GM21447 (cell line): Measurements from ENCODE around the gene TMEM132D.

Experiments
- ATAC-seq: cut with Tn5 transposase; IDR thresholded peaks from one replicate; pipeline ENCODE4 v1.9.1; 2021; ENCODE audit not compliant: unreplicated experiment

The TMEM132D gene

GRCh38 chr12:129750421-129750820 is 153.4 kb downstream of the TMEM132D start:
- ATAC-seq, result no peak

- ATAC-seq, result no peak
These were observed 157.5 kb downstream of the TMEM132D start for GRCh38 chr12:129746318-129746717.

GRCh38 chr12:129729170-129729569 is 174.7 kb downstream of the TMEM132D start:
- no peak for ATAC-seq

- ATAC-seq, result no peak
These were observed 176.7 kb downstream of the TMEM132D start for GRCh38 chr12:129727100-129727499.

GRCh38 chr12:129723260-129723659 is 180.6 kb downstream of the TMEM132D start:
- ATAC-seq, result no peak

- no peak for ATAC-seq
These were observed 183.2 kb downstream of the TMEM132D start for GRCh38 chr12:129720618-129721017.

- ATAC-seq, result no peak
These were observed 184.4 kb downstream of the TMEM132D start for GRCh38 chr12:129719416-129719815.

- no peak for ATAC-seq
These were observed 186.4 kb downstream of the TMEM132D start for GRCh38 chr12:129717438-129717837.

- no peak for ATAC-seq
These were observed 187.0 kb downstream of the TMEM132D start for GRCh38 chr12:129716825-129717224.

GRCh38 chr12:129706716-129707115 is 197.1 kb downstream of the TMEM132D start:
- ATAC-seq, result no peak

GRCh38 chr12:129704232-129704830 is 199.5 kb downstream of the TMEM132D start:
- ATAC-seq, result no peak

GRCh38 chr12:129701631-129702101 is 202.2 kb downstream of the TMEM132D start:
- no peak for ATAC-seq

- ATAC-seq, result no peak
These were observed 203.8 kb downstream of the TMEM132D start for GRCh38 chr12:129700036-129700435.

GRCh38 chr12:129696926-129697325 is 206.9 kb downstream of the TMEM132D start:
- ATAC-seq, result no peak

GRCh38 chr12:129696405-129696804 is 207.4 kb downstream of the TMEM132D start:
- no peak for ATAC-seq

GRCh38 chr12:129693731-129694130 is 210.1 kb downstream of the TMEM132D start:
- no peak for ATAC-seq

GRCh38 chr12:129687731-129688130 is 216.1 kb downstream of the TMEM132D start:
- no peak for ATAC-seq

- no peak for ATAC-seq
These were observed 222.0 kb downstream of the TMEM132D start for GRCh38 chr12:129681830-129682229.

- ATAC-seq, result no peak
These were observed 222.7 kb downstream of the TMEM132D start for GRCh38 chr12:129681151-129681550.

- no peak for ATAC-seq
These were observed 227.4 kb downstream of the TMEM132D start for GRCh38 chr12:129676411-129676810.

GRCh38 chr12:129675947-129676346 is 227.9 kb downstream of the TMEM132D start:
- ATAC-seq, result no peak

GRCh38 chr12:129675496-129675895 is 228.3 kb downstream of the TMEM132D start:
- no peak for ATAC-seq

GRCh38 chr12:129673806-129674205 is 230.0 kb downstream of the TMEM132D start:
- ATAC-seq, result no peak
